H1 (cell line): ENCODE data around the gene PIF1. TPM values are rescaled to one million over a fixed set of nuclear protein-coding genes. Genes with fewer than 3 reads are reported as not detected.

Experiments
- CTCF ChIA-PET: fragments of 300-600 bp; sonication (Branson Sonifier 250); formaldehyde crosslinking; loops from one replicate; lab custom pipeline; 2021; ENCODE audit not compliant: partially characterized antibody; lab: Charles Lee
- POLR2A ChIA-PET: fragments of 300-600 bp; sonication (Branson Sonifier 250); formaldehyde crosslinking; loops from one replicate; lab custom pipeline; 2021; ENCODE audit warnings: inconsistent platforms; ENCODE audit not compliant: partially characterized antibody; lab: Charles Lee
- DNase-seq, 2 experiments: peaks; one replicate each; pipeline versions ENCODE4 v3.0.0 to v3.0.0-alpha.2; 2010 to 2022; ENCODE audit warnings: low spot score in 2 of 2, low read depth in 1 of 2, mixed read lengths in 1 of 2
- FAIRE-seq: peaks from 2 replicates; lab custom pipeline; 2011; peaks lifted over from hg19 to GRCh38; lab: Jason Lieb, UNC
- H2AFZ ChIP-seq: 2 replicates; pipeline ENCODE4 v1.8.1; 2012; ENCODE audit warnings: low read length, inconsistent platforms
- H2AK5ac ChIP-seq: 2 replicates; pipeline ENCODE4 v1.6.1; 2013; ENCODE audit warnings: low read depth, low read length
- H2BK120ac ChIP-seq: replicated peaks from 2 replicates; pipeline ENCODE3; 2013; ENCODE audit warnings: low read depth, low read length, inconsistent platforms
- H2BK12ac ChIP-seq: 2 replicates; pipeline ENCODE4 v1.6.1; 2013; ENCODE audit warnings: low read depth, low read length
- H2BK15ac ChIP-seq: 2 replicates; pipeline ENCODE4 v1.6.1; 2013; ENCODE audit warnings: low read length
- H2BK20ac ChIP-seq: 2 replicates; pipeline ENCODE4 v1.6.1; 2013; ENCODE audit warnings: low read length
- H2BK5ac ChIP-seq: 2 replicates; pipeline ENCODE4 v1.6.1; 2013; ENCODE audit warnings: low read depth, low read length
- H3K14ac ChIP-seq: 2 replicates; pipeline ENCODE4 v1.6.1; 2013; ENCODE audit warnings: inconsistent platforms; ENCODE audit not compliant: insufficient read length
- H3K18ac ChIP-seq: 2 replicates; pipeline ENCODE4 v1.6.1; 2013; ENCODE audit warnings: low read length; ENCODE audit errors: extremely low read depth
- H3K23ac ChIP-seq: 2 replicates; pipeline ENCODE4 v1.6.1; 2013; ENCODE audit warnings: inconsistent platforms; ENCODE audit not compliant: insufficient read length
- H3K23me2 ChIP-seq: 2 replicates; pipeline ENCODE4 v1.6.1; 2013; ENCODE audit warnings: low read depth, low read length
- H3K27ac ChIP-seq: 2 replicates; pipeline ENCODE4 v1.6.1; 2011; ENCODE audit warnings: low read depth, low read length, inconsistent platforms
- H3K27me3 ChIP-seq, 4 experiments: replicated peaks in 1 of 4; 1 replicate in 1 of 4; 2 replicates in 3 of 4; pipeline versions ENCODE4 v1.6.1 to v1.8.1; 2011 to 2013; ENCODE audit warnings: low read length in 3 of 4, mild to moderate bottlenecking in 3 of 4, inconsistent platforms in 2 of 4, mixed read lengths in 2 of 4, moderate library complexity in 1 of 4; ENCODE audit not compliant: control insufficient read depth in 3 of 4, insufficient read depth in 3 of 4; ENCODE audit errors: extremely low read depth in 1 of 4
- H3K36me3 ChIP-seq, 4 experiments: 2 replicates each; pipeline versions ENCODE4 v1.6.1 to v1.8.1; 2011 to 2013; ENCODE audit warnings: mild to moderate bottlenecking in 4 of 4, low read length in 3 of 4, moderate library complexity in 2 of 4, control low read depth in 1 of 4, inconsistent platforms in 1 of 4; ENCODE audit not compliant: insufficient read depth in 4 of 4, control insufficient read depth in 2 of 4
- H3K4ac ChIP-seq: replicated peaks from 2 replicates; pipeline ENCODE3; 2013; ENCODE audit warnings: low read length, low read depth, mixed read lengths, inconsistent platforms; ENCODE audit not compliant: insufficient read length
- H3K4me1 ChIP-seq, 4 experiments: replicated peaks in 1 of 4; 1 replicate in 1 of 4; 2 replicates in 3 of 4; pipeline versions ENCODE4 v1.6.1 to v1.8.1; 2011 to 2013; ENCODE audit warnings: low read length in 3 of 4, inconsistent platforms in 2 of 4, mixed read lengths in 1 of 4; ENCODE audit not compliant: insufficient read depth in 4 of 4, control insufficient read depth in 3 of 4
- H3K4me2 ChIP-seq, 2 experiments: 2 replicates each; pipeline versions ENCODE4 v1.6.1 to v1.8.1; 2011 to 2013; ENCODE audit warnings: low read depth in 2 of 2, low read length in 2 of 2, control low read depth in 1 of 2, inconsistent platforms in 1 of 2, mild to moderate bottlenecking in 1 of 2; ENCODE audit not compliant: insufficient read depth in 1 of 2
- H3K4me3 ChIP-seq, 4 experiments: fragments of 200-600, 300-600 bp in 1 of 4; sonication (generic), shearing (Covaris generic), sonication (Bioruptor Twin) in 1 of 4; 2 replicates each; pipeline versions ENCODE4 v1.5.1 to v1.8.1; 2011 to 2016; ENCODE audit warnings: low read length in 4 of 4, low read depth in 3 of 4, control low read depth in 2 of 4, inconsistent platforms in 2 of 4, mild to moderate bottlenecking in 2 of 4, mixed read lengths in 1 of 4, moderate library complexity in 1 of 4; ENCODE audit not compliant: insufficient read depth in 2 of 4; ENCODE audit errors: extremely low read depth in 1 of 4
- H3K56ac ChIP-seq: replicated peaks from 2 replicates; pipeline ENCODE3; 2013; ENCODE audit warnings: low read depth, mild to moderate bottlenecking, mixed read lengths, low read length, inconsistent platforms; ENCODE audit not compliant: insufficient read length
- H3K79me1 ChIP-seq: 2 replicates; pipeline ENCODE4 v1.6.1; 2013; ENCODE audit warnings: low read depth, low read length, control low read depth
- H3K79me2 ChIP-seq, 2 experiments: 2 replicates each; pipeline versions ENCODE4 v1.6.1 to v1.8.1; 2012 to 2013; ENCODE audit warnings: low read length in 2 of 2, mild to moderate bottlenecking in 2 of 2, inconsistent platforms in 1 of 2; ENCODE audit not compliant: insufficient read depth in 2 of 2, control insufficient read depth in 1 of 2
- H3K9ac ChIP-seq, 4 experiments: replicated peaks in 1 of 4; 1 replicate in 1 of 4; 2 replicates in 3 of 4; pipeline versions ENCODE4 v1.6.1 to v1.8.1; 2011 to 2013; ENCODE audit warnings: low read depth in 3 of 4, low read length in 3 of 4, control low read depth in 2 of 4, mild to moderate bottlenecking in 2 of 4, moderate library complexity in 2 of 4, inconsistent platforms in 1 of 4; ENCODE audit errors: extremely low read depth in 1 of 4
- H3K9me3 ChIP-seq, 2 experiments: 2 replicates each; pipeline versions ENCODE4 v1.6.1 to v1.8.1; 2012 to 2013; ENCODE audit warnings: mild to moderate bottlenecking in 2 of 2, moderate library complexity in 2 of 2, control low read depth in 1 of 2, inconsistent platforms in 1 of 2, low read depth in 1 of 2, low read length in 1 of 2, mixed read lengths in 1 of 2; ENCODE audit not compliant: insufficient read depth in 2 of 2
- H4K20me1 ChIP-seq, 2 experiments: replicated peaks in 1 of 2; 2 replicates each; pipeline versions ENCODE3 to v1.8.1; 2011 to 2013; ENCODE audit warnings: inconsistent platforms in 2 of 2, low read length in 2 of 2, mild to moderate bottlenecking in 1 of 2; ENCODE audit not compliant: insufficient read depth in 2 of 2, control insufficient read depth in 1 of 2
- H4K5ac ChIP-seq: 2 replicates; pipeline ENCODE4 v1.6.1; 2013; ENCODE audit warnings: low read length, low read depth, mixed read lengths, inconsistent platforms; ENCODE audit not compliant: insufficient read length
- H4K8ac ChIP-seq: 2 replicates; pipeline ENCODE4 v1.8.0; 2013; ENCODE audit warnings: mild to moderate bottlenecking, moderate library complexity, low read length, inconsistent platforms; ENCODE audit not compliant: insufficient read depth; ENCODE audit errors: extremely low read depth
- H4K91ac ChIP-seq: replicated peaks from 2 replicates; pipeline ENCODE3; 2013; ENCODE audit warnings: low read length, mixed read lengths, inconsistent platforms; ENCODE audit not compliant: insufficient read length
- ATF2 ChIP-seq: IDR thresholded peaks from 2 replicates; pipeline ENCODE4 v1.6.1; 2012; ENCODE audit warnings: low read length, inconsistent platforms
- BRCA1 ChIP-seq: IDR thresholded peaks from 2 replicates; pipeline ENCODE4 v1.6.1; 2012; ENCODE audit warnings: low read depth, low read length, improper control_type of control experiment
- CHD1 ChIP-seq: IDR thresholded peaks from 2 replicates; pipeline ENCODE4 v1.6.1; 2012; ENCODE audit warnings: low read depth, low read length, improper control_type of control experiment
- GTF2F1 ChIP-seq: IDR thresholded peaks from 2 replicates; pipeline ENCODE4 v1.6.1; 2012; ENCODE audit warnings: low read depth, low read length, improper control_type of control experiment, borderline replicate concordance
- HDAC6 ChIP-seq: IDR thresholded peaks from one replicate; pipeline ENCODE4 v1.7.1; 2012; ENCODE audit warnings: low read depth, mild to moderate bottlenecking, inconsistent platforms, low read length, moderate library complexity
- JUND ChIP-seq: IDR thresholded peaks from 2 replicates; pipeline ENCODE4 v1.6.1; 2011; ENCODE audit warnings: mild to moderate bottlenecking, improper control_type of control experiment, low read length
- KDM4A ChIP-seq: IDR thresholded peaks from one replicate; pipeline ENCODE4 v1.7.1; 2012; ENCODE audit warnings: low read depth, mild to moderate bottlenecking, moderate library complexity, low read length, inconsistent platforms; ENCODE audit not compliant: severe bottlenecking
- MAX ChIP-seq: IDR thresholded peaks from 2 replicates; pipeline ENCODE4 v1.6.1; 2012; ENCODE audit warnings: inconsistent platforms
- POLR2A ChIP-seq, 2 experiments: IDR thresholded peaks; 1 replicate in 1 of 2; 2 replicates in 1 of 2; pipeline ENCODE4 v1.6.1; 2011; ENCODE audit warnings: low read depth in 2 of 2, low read length in 2 of 2, mild to moderate bottlenecking in 2 of 2; ENCODE audit errors: control extremely low read depth in 1 of 2
- SIRT6 ChIP-seq: IDR thresholded peaks from one replicate; pipeline ENCODE4 v1.7.1; 2012; ENCODE audit warnings: low read length, inconsistent platforms
- SP1 ChIP-seq: IDR thresholded peaks from 2 replicates; pipeline ENCODE4 v1.6.1; 2011; ENCODE audit warnings: low read depth, low read length
- SRF ChIP-seq: IDR thresholded peaks from 2 replicates; pipeline ENCODE4 v1.6.1; 2011; ENCODE audit warnings: mild to moderate bottlenecking, low read depth, low read length, moderate library complexity
- WGBS, 2 experiments: shearing (Covaris generic) in 1 of 2; methylation state at CpG; one replicate each; pipeline versions ENCODE4 v1.1.6 to v1.1.7; 2013 to 2015; ENCODE audit warnings: low lambda C conversion rate in 2 of 2, mixed read lengths in 2 of 2, inconsistent platforms in 1 of 2, low coverage in 1 of 2, missing lambda C conversion rate in 1 of 2; ENCODE audit not compliant: insufficient replicate concordance in 2 of 2, insufficient coverage in 1 of 2, insufficient read length in 1 of 2; ENCODE audit errors: extremely low coverage in 1 of 2, missing lambda C conversion rate in 1 of 2; 5-methylcytosine and 5-hydroxymethylcytosine counted together
- polyA plus RNA-seq, 7 experiments: library from polyadenylated mRNA; depleted of rRNA in 3 of 7; stranded (reverse) in 5 of 7; unstranded in 2 of 7; fragments of >200 nt in 5 of 7; fragments of 200-250 nt in 2 of 7; gene quantifications; 1 replicate in 5 of 7; 2 replicates in 1 of 7; 4 replicates in 1 of 7; pipeline versions ENCODE4 v1.2.1 to v1.2.3, GENCODE V29; 2011 to 2013; ENCODE audit warnings: missing spikeins in 2 of 7, mixed read lengths in 2 of 7
- total RNA-seq: library from RNA; stranded (reverse); fragmentation: NEBNext Ultra II Directional; extraction: Animal tissue kit (Norgen Biotek cat#: 25700); gene quantifications from 2 replicates; pipeline ENCODE4 v1.2.1, GENCODE V29; 2021

The PIF1 gene
- total and polyA plus RNA-seq, 2 of the 8 experiments (the other 6 are each of a cell fraction or from before 2014, with no cell fraction given), result 73.3 to 138 TPM

- no peak overlapping the region for H3K4me3 ChIP-seq
- peaks cover 2 to 34% (median 19%) of the 10 kb centered on the region in 4 experiments for H3K4me1 ChIP-seq
- POLR2A ChIA-PET, result interaction anchor here (0.7 to 1.7 kb wide), 13 partner anchors 10 to 162 kb away, joined by 3 to 10 read pairs (median 4); partner anchors contain the start of gene PIF1
- WGBS, 2 experiments, result 90% methylated on average over 11 of the region's 11 CpGs; no CpG with 5 or more reads in 1 of the 2 experiments
- no peaks in the 10 kb centered on the region for H3K27me3 ChIP-seq
- 0 out of 2 replicates have a peak overlapping the region, but pooled peaks have one; percentile 21 for H2BK20ac ChIP-seq
- H3K56ac ChIP-seq, result no peak overlapping the region
- no peak for FAIRE-seq
- peaks cover 9 to 18% (median 16%) of the 10 kb centered on the region in 4 experiments; a peak in 6 of 8 replicates for H3K36me3 ChIP-seq
- no peak overlapping the region for H2AK5ac ChIP-seq
- H3K23ac ChIP-seq, result no peak overlapping the region
- H2BK5ac ChIP-seq, result peak overlapping the region; percentile 79
- no peak overlapping the region for H4K5ac ChIP-seq
- no peak for DNase-seq
- no peak overlapping the region for H3K14ac ChIP-seq
- peak overlapping the region in 1 of 2 experiments; percentile 36; a peak in 1 of 4 replicates for H3K4me2 ChIP-seq
- H4K8ac ChIP-seq, result no peak overlapping the region; the same call in 1 of the 2 replicates
- CTCF ChIA-PET, result interaction anchor here (0.6 to 2.9 kb wide), 7 partner anchors 10 to 88 kb away, joined by 3 to 10 read pairs (median 3); no protein-coding TSS in a partner anchor
- H3K79me2 ChIP-seq, result peaks cover 0 to 23% of the 10 kb centered on the region in 2 experiments; a peak in 2 of 4 replicates
- H3K4ac ChIP-seq, result peak overlapping the region; percentile 45
- H3K23me2 ChIP-seq, result no peaks in the 10 kb centered on the region
- H2BK15ac ChIP-seq, result no peak overlapping the region
- no peak overlapping the region for H2BK120ac ChIP-seq
- 0 out of 2 replicates have a peak overlapping the region, but pooled peaks have one; percentile 21 for H3K27ac ChIP-seq
- H4K20me1 ChIP-seq, result peaks cover 2 to 13% of the 10 kb centered on the region in 2 experiments
- H4K91ac ChIP-seq, result no peak overlapping the region
- H3K18ac ChIP-seq, result peak overlapping the region; percentile 85; the same call in 1 of the 2 replicates
- no peak overlapping the region for H3K9ac ChIP-seq
- no peak overlapping the region for H2BK12ac ChIP-seq
- H2AFZ ChIP-seq, result no peak overlapping the region
- peaks cover 21% of the 10 kb centered on the region for H3K79me1 ChIP-seq
- H3K9me3 ChIP-seq, result no peaks in the 10 kb centered on the region
- TF ChIP-seq JUND, result no peak
- TF ChIP-seq CHD1, result no peak
- no peak for TF ChIP-seq KDM4A
- TF ChIP-seq SIRT6, result no peak
- TF ChIP-seq GTF2F1, result no peak
- no peak for TF ChIP-seq ATF2
- TF ChIP-seq MAX, result no peak
- no peak for TF ChIP-seq SP1
- TF ChIP-seq BRCA1, result no peak
- no peak for TF ChIP-seq HDAC6
- no peak for TF ChIP-seq POLR2A (IDR thresholded peaks at IDR 0.05; ENCODE audit: control extremely low read depth in 1 of 2, low read depth in 2 of 2, low read length in 2 of 2)
- no peak for TF ChIP-seq SRF
Measured at GRCh38 chr15:64861331-64861730, 35.9 kb upstream of the PIF1 start.
